ENCODE results near the gene ELMOD1.

ELMOD1 gene

GRCh38 chr11:107646783-107647182 lies 55.8 kb downstream of the ELMOD1 start:
- DNase-seq (ENCODE audit: low spot score): no peak

GRCh38 chr11:107648242-107648641 lies 57.3 kb downstream of the ELMOD1 start:
- DNase-seq (ENCODE audit: low spot score): no peak

- no peak for DNase-seq (ENCODE audit: low spot score)
Measured at GRCh38 chr11:107651672-107652071, 60.7 kb downstream of the ELMOD1 start.

GRCh38 chr11:107653076-107653475 lies 62.1 kb downstream of the ELMOD1 start:
- DNase-seq (ENCODE audit: low spot score): no peak

GRCh38 chr11:107655602-107656001 lies 64.7 kb downstream of the ELMOD1 start:
- DNase-seq (ENCODE audit: low spot score): no peak

GRCh38 chr11:107659310-107659709 lies 68.4 kb downstream of the ELMOD1 start:
- DNase-seq (ENCODE audit: low spot score): no peak

- DNase-seq (ENCODE audit: low spot score): no peak
Measured at GRCh38 chr11:107660066-107660465, 69.1 kb downstream of the ELMOD1 start.

GRCh38 chr11:107661656-107662055 lies 70.7 kb downstream of the ELMOD1 start:
- no peak for DNase-seq (ENCODE audit: low spot score)

- DNase-seq (ENCODE audit: low spot score): no peak
Measured at GRCh38 chr11:107665018-107665417, 74.1 kb downstream of the ELMOD1 start.

GRCh38 chr11:107666911-107667613 lies 76.1 kb downstream of the ELMOD1 start:
- DNase-seq (ENCODE audit: low spot score): no peak

GRCh38 chr11:107669191-107669740 lies 78.3 kb downstream of the ELMOD1 start:
- no peak for DNase-seq (ENCODE audit: low spot score)

- DNase-seq (ENCODE audit: low spot score): no peak
Measured at GRCh38 chr11:107669893-107670601, 79.1 kb downstream of the ELMOD1 start.

- no peak for DNase-seq (ENCODE audit: low spot score)
Measured at GRCh38 chr11:107675902-107676301, 85.0 kb downstream of the ELMOD1 start.

GRCh38 chr11:107676336-107677057 lies 85.5 kb downstream of the ELMOD1 start:
- no peak for DNase-seq (ENCODE audit: low spot score)

- no peak for DNase-seq (ENCODE audit: low spot score)
Measured at GRCh38 chr11:107677924-107678631, 87.1 kb downstream of the ELMOD1 start.

- no peak for DNase-seq (ENCODE audit: low spot score)
Measured at GRCh38 chr11:107678632-107678971, 87.7 kb downstream of the ELMOD1 start.

GRCh38 chr11:107679255-107680024 lies 88.5 kb downstream of the ELMOD1 start:
- DNase-seq (ENCODE audit: low spot score): no peak

GRCh38 chr11:107682171-107682570 lies 91.2 kb downstream of the ELMOD1 start:
- no peak for DNase-seq (ENCODE audit: low spot score)

- DNase-seq (ENCODE audit: low spot score): no peak
Measured at GRCh38 chr11:107682572-107682971, 91.6 kb downstream of the ELMOD1 start.

GRCh38 chr11:107683061-107683460 lies 92.1 kb downstream of the ELMOD1 start:
- DNase-seq (ENCODE audit: low spot score): no peak

GRCh38 chr11:107683807-107684206 lies 92.9 kb downstream of the ELMOD1 start:
- DNase-seq (ENCODE audit: low spot score): no peak
